Panc1 (cell line): ENCODE measurements around the gene KLHL9.
"Not testable (repeated sequence)": the region's sequence is repeated elsewhere in the genome, so short reads cannot be mapped to it uniquely, and the experiment has no call there.

Experiments
- POLR2AphosphoS5 ChIP-seq: IDR thresholded peaks from 2 replicates; pipeline ENCODE4 v1.6.1; 2012; ENCODE audit warnings: mild to moderate bottlenecking, low read depth, low read length, moderate library complexity
- SIN3A ChIP-seq: IDR thresholded peaks from 2 replicates; pipeline ENCODE4 v1.6.1; 2012; ENCODE audit warnings: low read depth, mild to moderate bottlenecking, low read length, moderate library complexity, borderline replicate concordance; ENCODE audit not compliant: insufficient read depth
- TF ChIP-seq, protein P1 (sequence below): fragments of 450-650 bp; IDR thresholded peaks from 2 replicates; pipeline ENCODE4 v1.5.1; 2017; ENCODE audit warnings: mild to moderate bottlenecking
- TF ChIP-seq, protein P2 (sequence below), 2 experiments: IDR thresholded peaks; 2 replicates each; pipeline ENCODE4 v1.6.1; 2011 to 2012; ENCODE audit warnings: low read depth in 2 of 2, control low read depth in 1 of 2, low read length in 1 of 2, mild to moderate bottlenecking in 1 of 2, moderate library complexity in 1 of 2; ENCODE audit not compliant: insufficient read depth in 1 of 2

DNA sequence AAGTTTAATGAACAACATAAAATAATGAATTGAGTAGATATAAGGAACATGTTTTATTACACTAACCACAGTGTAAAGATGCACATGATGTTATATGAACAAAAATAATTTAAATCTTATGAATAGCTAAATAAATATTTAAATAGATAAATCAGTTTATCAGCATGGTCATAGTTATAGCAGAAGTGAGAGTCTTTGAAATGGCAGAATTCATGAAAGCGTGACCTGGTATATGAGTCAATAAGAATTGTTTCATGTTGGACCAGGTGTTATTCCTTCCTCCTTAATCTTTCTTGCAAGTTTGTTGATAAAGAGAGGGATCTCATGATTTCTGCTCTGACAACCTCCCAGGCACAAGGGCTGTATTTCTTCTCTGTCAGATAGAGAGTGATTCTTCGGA lies 32.0 kb upstream of the KLHL9 start:
- TF ChIP-seq, protein P1, sequence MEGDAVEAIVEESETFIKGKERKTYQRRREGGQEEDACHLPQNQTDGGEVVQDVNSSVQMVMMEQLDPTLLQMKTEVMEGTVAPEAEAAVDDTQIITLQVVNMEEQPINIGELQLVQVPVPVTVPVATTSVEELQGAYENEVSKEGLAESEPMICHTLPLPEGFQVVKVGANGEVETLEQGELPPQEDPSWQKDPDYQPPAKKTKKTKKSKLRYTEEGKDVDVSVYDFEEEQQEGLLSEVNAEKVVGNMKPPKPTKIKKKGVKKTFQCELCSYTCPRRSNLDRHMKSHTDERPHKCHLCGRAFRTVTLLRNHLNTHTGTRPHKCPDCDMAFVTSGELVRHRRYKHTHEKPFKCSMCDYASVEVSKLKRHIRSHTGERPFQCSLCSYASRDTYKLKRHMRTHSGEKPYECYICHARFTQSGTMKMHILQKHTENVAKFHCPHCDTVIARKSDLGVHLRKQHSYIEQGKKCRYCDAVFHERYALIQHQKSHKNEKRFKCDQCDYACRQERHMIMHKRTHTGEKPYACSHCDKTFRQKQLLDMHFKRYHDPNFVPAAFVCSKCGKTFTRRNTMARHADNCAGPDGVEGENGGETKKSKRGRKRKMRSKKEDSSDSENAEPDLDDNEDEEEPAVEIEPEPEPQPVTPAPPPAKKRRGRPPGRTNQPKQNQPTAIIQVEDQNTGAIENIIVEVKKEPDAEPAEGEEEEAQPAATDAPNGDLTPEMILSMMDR = not testable (repeated sequence)
- TF ChIP-seq, protein P2, sequence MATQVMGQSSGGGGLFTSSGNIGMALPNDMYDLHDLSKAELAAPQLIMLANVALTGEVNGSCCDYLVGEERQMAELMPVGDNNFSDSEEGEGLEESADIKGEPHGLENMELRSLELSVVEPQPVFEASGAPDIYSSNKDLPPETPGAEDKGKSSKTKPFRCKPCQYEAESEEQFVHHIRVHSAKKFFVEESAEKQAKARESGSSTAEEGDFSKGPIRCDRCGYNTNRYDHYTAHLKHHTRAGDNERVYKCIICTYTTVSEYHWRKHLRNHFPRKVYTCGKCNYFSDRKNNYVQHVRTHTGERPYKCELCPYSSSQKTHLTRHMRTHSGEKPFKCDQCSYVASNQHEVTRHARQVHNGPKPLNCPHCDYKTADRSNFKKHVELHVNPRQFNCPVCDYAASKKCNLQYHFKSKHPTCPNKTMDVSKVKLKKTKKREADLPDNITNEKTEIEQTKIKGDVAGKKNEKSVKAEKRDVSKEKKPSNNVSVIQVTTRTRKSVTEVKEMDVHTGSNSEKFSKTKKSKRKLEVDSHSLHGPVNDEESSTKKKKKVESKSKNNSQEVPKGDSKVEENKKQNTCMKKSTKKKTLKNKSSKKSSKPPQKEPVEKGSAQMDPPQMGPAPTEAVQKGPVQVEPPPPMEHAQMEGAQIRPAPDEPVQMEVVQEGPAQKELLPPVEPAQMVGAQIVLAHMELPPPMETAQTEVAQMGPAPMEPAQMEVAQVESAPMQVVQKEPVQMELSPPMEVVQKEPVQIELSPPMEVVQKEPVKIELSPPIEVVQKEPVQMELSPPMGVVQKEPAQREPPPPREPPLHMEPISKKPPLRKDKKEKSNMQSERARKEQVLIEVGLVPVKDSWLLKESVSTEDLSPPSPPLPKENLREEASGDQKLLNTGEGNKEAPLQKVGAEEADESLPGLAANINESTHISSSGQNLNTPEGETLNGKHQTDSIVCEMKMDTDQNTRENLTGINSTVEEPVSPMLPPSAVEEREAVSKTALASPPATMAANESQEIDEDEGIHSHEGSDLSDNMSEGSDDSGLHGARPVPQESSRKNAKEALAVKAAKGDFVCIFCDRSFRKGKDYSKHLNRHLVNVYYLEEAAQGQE (IDR thresholded peaks at IDR 0.05; ENCODE audit: insufficient read depth in 1 of 2, low read depth in 2 of 2, low read length in 1 of 2) = not testable (repeated sequence)
- not testable (repeated sequence) for TF ChIP-seq SIN3A, POLR2AphosphoS5
